HCT116 (cell line): Measurements from ENCODE around the gene SLC34A1. TPM values are rescaled to one million over a fixed set of nuclear protein-coding genes. Genes with fewer than 3 reads are reported as not detected.

ENCODE experiments used
- ATAC-seq: fragments of 200-7000 bp; cut with Tn5 transposase; 2 replicates; pipeline ENCODE4 v1.9.1; 2020; ENCODE audit warnings: mild to moderate bottlenecking, moderate library complexity
- BruUV-seq: library from RNA; stranded (reverse); fragments of 400-500 nt; replicated peaks from 2 replicates; lab custom pipeline; 2021; lab: Mats Ljungman, UMichigan
- CTCF ChIA-PET: fragments of 300-600 bp; sonication (Branson Sonifier 250); formaldehyde crosslinking; loops from one replicate; lab custom pipeline; 2021; ENCODE audit warnings: antibody characterized with exemption; lab: Charles Lee
- POLR2A ChIA-PET: fragments of 300-600, 350-600 bp; sonication (Branson Sonifier 250); formaldehyde crosslinking; loops from one replicate; lab custom pipeline; 2021; ENCODE audit warnings: antibody characterized with exemption; lab: Charles Lee
- RAD21 ChIA-PET, 2 experiments: fragments of 300-600 bp; sonication (Branson Sonifier 250); formaldehyde crosslinking; loops; one replicate each; lab custom pipeline; 2023; ENCODE audit warnings: low total read pairs in 2 of 2; ENCODE audit not compliant: uncharacterized antibody in 2 of 2, unreplicated experiment in 2 of 2, low non-redundant PET in 1 of 2; lab: Charles Lee
- DNase-seq: peaks from one replicate; pipeline ENCODE4 v3.0.0-alpha.2; 2010; ENCODE audit warnings: low read depth, low spot score
- H2AFZ ChIP-seq: fragments of 200-600 bp; shearing (Covaris generic), sonication (generic); 2 replicates; pipeline ENCODE4 v1.6.1; 2017; ENCODE audit warnings: low read depth, mixed run types, mixed read lengths, antibody characterized with exemption, low read length; ENCODE audit not compliant: poor library complexity, severe bottlenecking
- H3K27ac ChIP-seq: 2 replicates; pipeline ENCODE4 v1.5.1; 2012; ENCODE audit warnings: low read depth, low read length
- H3K27me3 ChIP-seq: fragments of 200-600 bp; sonication (generic); 2 replicates; pipeline ENCODE4 v1.6.1; 2016; ENCODE audit warnings: mixed run types, low read length, mixed read lengths; ENCODE audit not compliant: insufficient read depth
- H3K36me3 ChIP-seq, 2 experiments: fragments of 200-500 bp in 1 of 2; fragments of 200-600 bp in 1 of 2; sonication (Bioruptor generic) in 1 of 2; sonication (generic) in 1 of 2; 2 replicates each; pipeline versions ENCODE4 v1.5.1 to v1.6.1; 2014 to 2016; ENCODE audit warnings: low read length in 2 of 2, inconsistent platforms in 1 of 2, mixed read lengths in 1 of 2, mixed run types in 1 of 2; ENCODE audit not compliant: insufficient read depth in 2 of 2, control insufficient read depth in 1 of 2
- H3K4me1 ChIP-seq, 2 experiments: fragments of 200-600 bp in 1 of 2; sonication (generic) in 1 of 2; 2 replicates each; pipeline versions ENCODE4 v1.5.1 to v1.6.1; 2012 to 2017; ENCODE audit warnings: low read length in 2 of 2, inconsistent platforms in 1 of 2, mild to moderate bottlenecking in 1 of 2, mixed read lengths in 1 of 2, mixed run types in 1 of 2, moderate library complexity in 1 of 2; ENCODE audit not compliant: insufficient read depth in 2 of 2, control insufficient read depth in 1 of 2
- H3K4me2 ChIP-seq: fragments of 200-600 bp; sonication (generic); 2 replicates; pipeline ENCODE4 v1.6.1; 2017; ENCODE audit warnings: mixed run types, low read length, mixed read lengths
- H3K4me3 ChIP-seq, 2 experiments: fragments of 200-600 bp in 1 of 2; sonication (generic) in 1 of 2; replicated peaks in 1 of 2; 2 replicates each; pipeline ENCODE4 v1.5.1; 2011 to 2016; ENCODE audit warnings: low read length in 2 of 2, control low read depth in 1 of 2, low read depth in 1 of 2, mild to moderate bottlenecking in 1 of 2, mixed read lengths in 1 of 2, mixed run types in 1 of 2
- H3K79me2 ChIP-seq: fragments of 200-600 bp; sonication (generic); 2 replicates; pipeline ENCODE4 v1.6.1; 2017; ENCODE audit warnings: mild to moderate bottlenecking, mixed run types, low read length, moderate library complexity, mixed read lengths; ENCODE audit not compliant: insufficient read depth
- H3K9ac ChIP-seq: fragments of 200-600 bp; sonication (generic); 2 replicates; pipeline ENCODE4 v1.6.1; 2016; ENCODE audit warnings: low read length, mixed read lengths
- H3K9me2 ChIP-seq: fragments of 200-600 bp; sonication (generic), shearing (Covaris generic); 2 replicates; pipeline ENCODE4 v1.6.1; 2017; ENCODE audit warnings: mixed run types, mild to moderate bottlenecking, moderate library complexity; ENCODE audit not compliant: insufficient read depth
- H3K9me3 ChIP-seq, 2 experiments: fragments of 200-500 bp in 1 of 2; fragments of 200-600 bp in 1 of 2; sonication (Bioruptor generic) in 1 of 2; sonication (generic) in 1 of 2; 2 replicates each; pipeline ENCODE4 v1.6.1; 2014 to 2017; ENCODE audit warnings: low read length in 2 of 2, mixed read lengths in 2 of 2, inconsistent platforms in 1 of 2, low read depth in 1 of 2, mild to moderate bottlenecking in 1 of 2, mixed run types in 1 of 2, moderate library complexity in 1 of 2; ENCODE audit not compliant: control insufficient read depth in 1 of 2, insufficient read depth in 1 of 2
- H4K20me1 ChIP-seq: fragments of 200-600 bp; sonication (generic), shearing (Covaris generic); 2 replicates; pipeline ENCODE4 v1.6.1; 2017; ENCODE audit warnings: mixed run types, mild to moderate bottlenecking, moderate library complexity; ENCODE audit not compliant: insufficient read depth
- CBX3 ChIP-seq: IDR thresholded peaks from 2 replicates; pipeline ENCODE4 v1.6.1; 2012; ENCODE audit warnings: low read depth
- EGR1 ChIP-seq: IDR thresholded peaks from 2 replicates; pipeline ENCODE4 v1.6.1; 2012; ENCODE audit warnings: low read depth
- ELF1 ChIP-seq: IDR thresholded peaks from 2 replicates; pipeline ENCODE4 v1.6.1; 2012; ENCODE audit warnings: low read depth, borderline replicate concordance
- EZH2phosphoT487 ChIP-seq: fragments of 200-600 bp; IDR thresholded peaks from 2 replicates; pipeline ENCODE4 v1.6.1; 2018; ENCODE audit warnings: antibody characterized with exemption, borderline replicate concordance
- FOSL1 ChIP-seq: IDR thresholded peaks from 2 replicates; pipeline ENCODE4 v1.6.1; 2012; ENCODE audit warnings: low read depth
- POLR2A ChIP-seq: IDR thresholded peaks from 2 replicates; pipeline ENCODE4 v1.7.0; 2011; ENCODE audit warnings: borderline replicate concordance; ENCODE audit not compliant: insufficient read depth, insufficient read length; ENCODE audit errors: extremely low read depth
- POLR2AphosphoS5 ChIP-seq: IDR thresholded peaks from 2 replicates; pipeline ENCODE4 v1.6.1; 2011; ENCODE audit warnings: mild to moderate bottlenecking, low read depth, low read length, moderate library complexity
- RAD21 ChIP-seq: IDR thresholded peaks from 2 replicates; pipeline ENCODE4 v1.6.1; 2012; ENCODE audit warnings: low read depth, mild to moderate bottlenecking
- SIN3A ChIP-seq: IDR thresholded peaks from 2 replicates; pipeline ENCODE4 v1.6.1; 2012; ENCODE audit warnings: low read depth
- SRF ChIP-seq: IDR thresholded peaks from 2 replicates; pipeline ENCODE4 v1.6.1; 2012; ENCODE audit warnings: low read depth
- TCF7L2 ChIP-seq: IDR thresholded peaks from 2 replicates; pipeline ENCODE4 v1.7.0; 2011; ENCODE audit warnings: borderline replicate concordance, inconsistent platforms; ENCODE audit not compliant: insufficient read depth, insufficient read length; ENCODE audit errors: extremely low read depth
- ZFX ChIP-seq: fragments of 450-650 bp; IDR thresholded peaks from 2 replicates; pipeline ENCODE4 v1.6.1; 2017
- intact Hi-C: fragments of 100-400 bp; cut with micrococcal nuclease; formaldehyde crosslinking; loops from 2 replicates; pipeline ENCODE4 v1.10.0; 2022
- total RNA-seq: library from RNA; stranded (reverse); gene quantifications from one replicate; pipeline ENCODE4 v1.2.1, GENCODE V29; 2021; ENCODE audit not compliant: unreplicated experiment
- TF ChIP-seq, protein P1 (sequence below): IDR thresholded peaks from 2 replicates; pipeline ENCODE4 v1.6.1; 2012
- TF ChIP-seq, protein P2 (sequence below), 3 experiments: fragments of 200-600 bp in 1 of 3; sonication (generic) in 1 of 3; IDR thresholded peaks in 2 of 3; conservative IDR thresholded peaks in 1 of 3; 2 replicates each; pipeline ENCODE4 v1.5.1; 2012 to 2017; ENCODE audit warnings: low read depth in 2 of 3, low read length in 2 of 3, antibody characterized with exemption in 1 of 3, borderline replicate concordance in 1 of 3, control low read depth in 1 of 3, mild to moderate bottlenecking in 1 of 3, mixed read lengths in 1 of 3, mixed run types in 1 of 3, moderate library complexity in 1 of 3; ENCODE audit not compliant: insufficient read depth in 1 of 3
- TF ChIP-seq, protein P3 (sequence below): IDR thresholded peaks from 2 replicates; pipeline ENCODE4 v1.6.1; 2011; ENCODE audit warnings: mild to moderate bottlenecking, low read length, moderate library complexity; ENCODE audit not compliant: insufficient replicate concordance; ENCODE audit errors: extremely low read depth
- TF ChIP-seq, protein P4 (sequence below): IDR thresholded peaks from 2 replicates; pipeline ENCODE4 v1.6.1; 2012

The SLC34A1 gene
- total RNA-seq, 1 experiment from 2014 or later: not detected

DNA sequence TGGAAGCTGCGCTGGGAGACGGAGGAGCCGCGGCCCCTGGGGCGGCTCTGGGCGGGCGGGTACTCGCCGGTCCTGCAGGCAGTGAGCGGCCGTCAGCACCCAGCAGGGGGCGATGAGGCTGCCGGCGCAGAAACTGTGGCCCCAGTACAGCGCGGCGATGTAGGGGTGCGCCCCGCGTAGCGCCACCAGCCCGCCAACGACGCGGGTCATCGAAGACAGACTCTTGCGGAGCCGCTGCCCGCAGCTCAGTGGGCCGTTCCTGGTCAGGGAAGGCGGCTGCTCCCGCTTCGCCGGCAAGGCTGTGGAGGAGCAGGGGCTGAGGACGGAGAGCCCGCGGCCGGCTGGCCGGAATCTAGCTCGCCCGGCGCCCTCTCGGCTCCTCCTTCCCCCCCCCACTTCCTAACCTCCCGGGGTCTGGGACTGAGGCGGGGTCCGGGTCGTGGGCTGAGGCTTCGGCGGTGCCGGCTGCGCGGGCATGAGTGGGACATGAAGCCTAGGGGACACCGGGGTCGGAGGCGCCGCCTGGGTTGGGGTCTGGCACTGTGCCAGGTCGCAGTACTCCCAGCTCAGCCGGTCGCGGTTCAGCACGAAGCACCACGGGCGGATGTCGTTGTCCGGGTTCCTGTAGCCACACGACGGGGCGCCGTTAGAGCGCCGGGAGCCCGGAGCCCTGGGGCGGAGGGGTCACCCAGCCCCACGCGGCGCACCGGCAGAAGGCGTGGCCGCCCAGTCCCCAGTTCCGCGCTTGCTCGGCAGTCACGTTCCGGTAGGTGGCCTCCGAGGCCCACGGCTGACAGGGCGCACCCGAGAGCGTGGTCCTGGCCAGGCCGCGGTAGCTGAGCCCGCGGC lies 19.8 kb downstream of the SLC34A1 start (continued):
- TF ChIP-seq TCF7L2: no peak
- TF ChIP-seq ZFX: peak; percentile 48

DNA sequence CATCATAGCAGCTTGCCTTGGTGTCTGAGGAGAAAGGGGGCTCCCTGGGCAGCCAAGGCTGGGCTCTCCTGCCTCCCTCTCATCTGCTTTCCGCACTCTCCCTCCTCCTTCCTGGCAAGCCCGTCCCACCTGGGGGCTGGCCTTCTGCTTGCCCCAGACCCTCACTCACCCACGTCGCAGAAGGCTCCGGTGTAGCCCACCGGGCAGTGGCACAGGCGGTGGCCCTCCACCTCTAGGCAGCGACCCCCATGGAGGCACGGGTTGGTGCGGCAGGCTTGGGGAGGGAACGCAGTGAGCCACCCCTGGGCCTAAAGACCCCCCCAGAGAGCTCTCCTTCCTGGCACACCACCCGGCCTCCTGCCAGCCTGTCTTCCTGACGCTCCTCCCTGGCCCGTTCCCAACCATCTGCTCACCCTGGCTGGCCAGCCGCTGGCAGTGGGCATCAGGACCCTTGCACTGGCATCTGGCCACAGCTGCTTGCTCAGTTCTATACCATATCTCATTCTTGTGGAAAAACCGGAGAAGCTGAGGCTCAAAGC lies 20.5 kb downstream of the SLC34A1 start:
- Histone ChIP-seq H3K36me3 (no peaks in the 10 kb centered on the region), H4K20me1 (no peaks in the 10 kb centered on the region), H3K4me1 (peaks cover 15 to 37% of the 10 kb centered on the region in 2 experiments), H2AFZ (no peak overlapping the region), H3K4me3 (peak overlapping the region; percentile 69 to 82), H3K9ac (peak overlapping the region; percentile 92), H3K9me3 (no peaks in the 10 kb centered on the region), H3K9me2 (no peaks in the 10 kb centered on the region), H3K4me2 (peak overlapping the region; percentile 97), H3K79me2 (no peaks in the 10 kb centered on the region), H3K27me3 (no peaks in the 10 kb centered on the region), H3K27ac (peak overlapping the region; percentile 99)
- POLR2A ChIA-PET: interaction anchor here (0.8 to 2.4 kb wide), 11 partner anchors 14 to 93 kb away, joined by 3 to 15 read pairs (median 5); partner anchors contain the start of genes GRK6 and PDLIM7
- RAD21 ChIA-PET: interaction anchor here (0.6 to 1.5 kb wide), 7 partner anchors 22 to 93 kb away, joined by 3 to 5 read pairs (median 3); partner anchors contain the start of genes GRK6 (in 1 of the 2) and PDLIM7 (in 1 of the 2)
- BruUV-seq: no TSS peak
- CTCF ChIA-PET: interaction anchor here (0.7 to 5.3 kb wide), 20 partner anchors 10 to 318 kb away, joined by 3 to 85 read pairs (median 6); partner anchors contain the start of genes FGFR4, GRK6, PDLIM7 and PRR7
- intact Hi-C loops: loop anchor here (1.0 to 5.0 kb wide), 4 partner anchors 34 to 292 kb away; partner anchors contain the start of gene PDLIM7
- no peak for ATAC-seq
- no peak for DNase-seq
- TF ChIP-seq SRF (no peak), ELF1 (no peak), RAD21 (no peak), SIN3A (no peak), EGR1 (no peak), POLR2A (no peak), EZH2phosphoT487 (no peak), POLR2AphosphoS5 (no peak), ZFX (no peak), FOSL1 (no peak), CBX3 (no peak)
- TF ChIP-seq, protein P1, sequence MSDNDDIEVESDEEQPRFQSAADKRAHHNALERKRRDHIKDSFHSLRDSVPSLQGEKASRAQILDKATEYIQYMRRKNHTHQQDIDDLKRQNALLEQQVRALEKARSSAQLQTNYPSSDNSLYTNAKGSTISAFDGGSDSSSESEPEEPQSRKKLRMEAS: no peak
- TF ChIP-seq, protein P2, sequence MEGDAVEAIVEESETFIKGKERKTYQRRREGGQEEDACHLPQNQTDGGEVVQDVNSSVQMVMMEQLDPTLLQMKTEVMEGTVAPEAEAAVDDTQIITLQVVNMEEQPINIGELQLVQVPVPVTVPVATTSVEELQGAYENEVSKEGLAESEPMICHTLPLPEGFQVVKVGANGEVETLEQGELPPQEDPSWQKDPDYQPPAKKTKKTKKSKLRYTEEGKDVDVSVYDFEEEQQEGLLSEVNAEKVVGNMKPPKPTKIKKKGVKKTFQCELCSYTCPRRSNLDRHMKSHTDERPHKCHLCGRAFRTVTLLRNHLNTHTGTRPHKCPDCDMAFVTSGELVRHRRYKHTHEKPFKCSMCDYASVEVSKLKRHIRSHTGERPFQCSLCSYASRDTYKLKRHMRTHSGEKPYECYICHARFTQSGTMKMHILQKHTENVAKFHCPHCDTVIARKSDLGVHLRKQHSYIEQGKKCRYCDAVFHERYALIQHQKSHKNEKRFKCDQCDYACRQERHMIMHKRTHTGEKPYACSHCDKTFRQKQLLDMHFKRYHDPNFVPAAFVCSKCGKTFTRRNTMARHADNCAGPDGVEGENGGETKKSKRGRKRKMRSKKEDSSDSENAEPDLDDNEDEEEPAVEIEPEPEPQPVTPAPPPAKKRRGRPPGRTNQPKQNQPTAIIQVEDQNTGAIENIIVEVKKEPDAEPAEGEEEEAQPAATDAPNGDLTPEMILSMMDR (IDR thresholded peaks at IDR 0.05 in 2 of 3, conservative IDR thresholded peaks at IDR 0.05 in 1 of 3; ENCODE audit: borderline replicate concordance in 1 of 3, insufficient read depth in 1 of 3, low read depth in 2 of 3, low read length in 2 of 3): no peak
- TF ChIP-seq, protein P3, sequence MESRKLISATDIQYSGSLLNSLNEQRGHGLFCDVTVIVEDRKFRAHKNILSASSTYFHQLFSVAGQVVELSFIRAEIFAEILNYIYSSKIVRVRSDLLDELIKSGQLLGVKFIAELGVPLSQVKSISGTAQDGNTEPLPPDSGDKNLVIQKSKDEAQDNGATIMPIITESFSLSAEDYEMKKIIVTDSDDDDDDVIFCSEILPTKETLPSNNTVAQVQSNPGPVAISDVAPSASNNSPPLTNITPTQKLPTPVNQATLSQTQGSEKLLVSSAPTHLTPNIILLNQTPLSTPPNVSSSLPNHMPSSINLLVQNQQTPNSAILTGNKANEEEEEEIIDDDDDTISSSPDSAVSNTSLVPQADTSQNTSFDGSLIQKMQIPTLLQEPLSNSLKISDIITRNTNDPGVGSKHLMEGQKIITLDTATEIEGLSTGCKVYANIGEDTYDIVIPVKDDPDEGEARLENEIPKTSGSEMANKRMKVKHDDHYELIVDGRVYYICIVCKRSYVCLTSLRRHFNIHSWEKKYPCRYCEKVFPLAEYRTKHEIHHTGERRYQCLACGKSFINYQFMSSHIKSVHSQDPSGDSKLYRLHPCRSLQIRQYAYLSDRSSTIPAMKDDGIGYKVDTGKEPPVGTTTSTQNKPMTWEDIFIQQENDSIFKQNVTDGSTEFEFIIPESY: no peak
- TF ChIP-seq, protein P4, sequence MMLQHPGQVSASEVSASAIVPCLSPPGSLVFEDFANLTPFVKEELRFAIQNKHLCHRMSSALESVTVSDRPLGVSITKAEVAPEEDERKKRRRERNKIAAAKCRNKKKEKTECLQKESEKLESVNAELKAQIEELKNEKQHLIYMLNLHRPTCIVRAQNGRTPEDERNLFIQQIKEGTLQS: no peak
